HFF-Myc (cell line): ENCODE results near the gene FBXL17.

ENCODE experiments used
- DNase-seq: peaks from one replicate; pipeline ENCODE4 v3.0.0-alpha.2; 2011; ENCODE audit warnings: low read depth; ENCODE audit errors: extremely low read depth
- H3K4me3 ChIP-seq: replicated peaks from 2 replicates; pipeline ENCODE4 v1.5.1; 2011; ENCODE audit warnings: low read depth, mild to moderate bottlenecking, control low read depth, low read length
- CTCF ChIP-seq: IDR thresholded peaks from 2 replicates; pipeline ENCODE4 v1.5.1; 2012; ENCODE audit warnings: mild to moderate bottlenecking, low read depth, low read length, control low read depth; ENCODE audit errors: missing control alignments

Gene FBXL17

GRCh38 chr5:107952450-107952849, 429.4 kb downstream of the FBXL17 start:
- H3K4me3 ChIP-seq = no peak overlapping the region
- no peak for DNase-seq
- TF ChIP-seq CTCF = no peak

DNA sequence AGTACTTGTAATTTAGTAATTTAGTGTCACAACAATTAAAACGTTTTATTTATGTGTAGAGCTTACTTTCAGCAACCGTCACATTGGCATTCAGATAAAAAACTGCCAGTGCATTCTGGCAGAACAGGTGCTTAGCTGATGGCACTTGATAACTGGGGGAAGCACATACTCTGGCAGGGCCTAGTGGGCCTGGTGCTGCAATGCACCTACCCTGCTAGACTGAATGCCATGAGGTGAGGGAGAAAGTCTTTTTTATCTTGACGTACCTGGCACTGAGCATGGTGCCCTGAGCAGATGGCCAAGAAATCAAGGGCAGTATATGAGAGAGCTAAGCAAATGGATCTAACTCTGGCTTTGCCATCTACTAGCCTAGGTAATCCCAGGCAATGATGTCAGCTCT, 430.6 kb downstream of the FBXL17 start:
- DNase-seq = no peak
- TF ChIP-seq CTCF = no peak

DNA sequence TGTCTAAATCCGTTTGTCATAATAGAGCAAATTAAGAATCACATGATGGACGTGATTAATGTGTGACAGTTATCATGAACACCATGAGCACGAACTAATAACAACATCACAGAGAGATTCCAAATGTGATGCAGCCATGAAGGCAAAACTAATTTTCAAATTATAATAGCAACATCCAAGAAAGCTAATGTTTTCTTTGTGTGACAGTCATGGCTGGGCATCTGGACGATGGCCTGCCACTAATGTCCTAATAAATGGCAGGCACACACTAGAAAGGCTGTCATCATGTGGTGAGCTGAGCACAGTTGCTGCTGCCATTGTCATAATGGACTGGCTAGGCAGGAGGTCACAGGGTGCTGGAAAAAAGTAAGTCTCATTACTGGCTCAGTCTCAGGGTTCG, 431.1 kb downstream of the FBXL17 start:
- H3K4me3 ChIP-seq = no peak overlapping the region
- TF ChIP-seq CTCF = no peak
- DNase-seq = no peak

More for the DNA sequence above, 430.6 kb downstream of the FBXL17 start:
- no peak overlapping the region for H3K4me3 ChIP-seq

DNA sequence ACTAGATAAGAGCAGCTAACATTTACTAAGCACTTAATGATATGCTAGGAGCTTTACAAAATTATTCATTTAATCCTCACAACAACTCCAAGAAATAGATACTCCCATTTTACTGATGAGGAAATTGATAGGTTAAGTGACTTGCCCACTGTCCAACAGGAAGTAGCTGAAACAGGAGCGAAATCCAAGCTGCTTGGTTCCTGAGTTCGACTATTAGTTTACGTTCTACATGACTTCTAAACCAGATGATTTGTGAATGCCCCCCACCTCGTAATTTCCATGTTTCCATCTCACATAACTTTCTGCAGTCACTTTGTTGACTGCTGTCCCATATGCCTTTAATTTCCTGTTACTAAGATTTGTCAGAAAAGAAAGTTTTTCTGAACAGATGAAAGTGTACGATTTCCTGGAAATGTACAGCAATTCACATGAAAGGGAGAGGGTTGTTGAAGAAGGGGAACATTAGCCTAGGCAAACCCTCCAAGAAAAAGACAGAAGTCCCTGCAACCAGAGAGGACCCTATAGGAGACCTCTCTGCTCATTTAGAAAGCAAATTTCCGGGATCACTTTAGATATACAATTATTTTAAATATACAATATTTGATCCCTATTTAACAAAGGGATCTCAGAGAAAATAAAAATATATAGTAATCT, 432.1 kb downstream of the FBXL17 start:
- H3K4me3 ChIP-seq = no peak overlapping the region
- TF ChIP-seq CTCF = no peak
- DNase-seq = no peak

- no peak for DNase-seq
- no peak for TF ChIP-seq CTCF
- H3K4me3 ChIP-seq = no peak overlapping the region
These were observed 433.5 kb downstream of the FBXL17 start for GRCh38 chr5:107948377-107948776.

GRCh38 chr5:107945061-107945460, 436.8 kb downstream of the FBXL17 start:
- no peak overlapping the region for H3K4me3 ChIP-seq
- TF ChIP-seq CTCF = no peak
- DNase-seq = no peak

DNA sequence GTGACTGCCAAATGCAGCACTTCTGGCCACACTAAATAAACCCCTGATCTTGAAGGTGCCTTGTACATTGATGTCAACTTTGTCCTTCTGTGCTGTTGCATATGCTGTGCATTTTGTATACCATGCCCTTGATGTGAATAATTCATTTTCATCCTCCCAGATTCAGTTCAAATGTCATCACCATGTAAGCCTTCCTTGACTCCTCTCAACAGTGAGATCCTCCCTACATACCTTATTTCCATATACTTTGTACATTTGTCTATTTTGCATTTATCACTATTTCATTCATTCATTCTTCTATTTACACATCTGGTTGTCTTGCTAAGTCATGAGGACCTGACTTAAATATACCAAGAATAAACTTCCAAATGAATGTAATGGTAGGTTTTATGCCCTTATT, 438.0 kb downstream of the FBXL17 start:
- TF ChIP-seq CTCF = no peak
- no peak for DNase-seq

More for the DNA sequence above, 438.0 kb downstream of the FBXL17 start:
- H3K4me3 ChIP-seq = no peak overlapping the region
